Activated CD8-positive, alpha-beta memory T cell treated with anti-CD3 and anti-CD28 coated beads for 36 hours (primary cell): Measurements from ENCODE around the gene USF1. TPM values are rescaled to one million over a fixed set of nuclear protein-coding genes. Genes with fewer than 3 reads are reported as not detected.
"Not testable (repeated sequence)": the region's sequence is repeated elsewhere in the genome, so short reads cannot be mapped to it uniquely, and the experiment has no call there.

Experiments used
- CTCF ChIA-PET: fragments of 350-600 bp; sonication (Branson Sonifier 250); formaldehyde crosslinking; loops from one replicate; lab custom pipeline; 2021; ENCODE audit warnings: antibody characterized with exemption; lab: Charles Lee
- POLR2A ChIA-PET: fragments of 350-600 bp; sonication (Branson Sonifier 250); formaldehyde crosslinking; loops from one replicate; lab custom pipeline; 2021; ENCODE audit warnings: antibody characterized with exemption; lab: Charles Lee
- total RNA-seq, 2 experiments: library from RNA; stranded (reverse); gene quantifications; one replicate each; pipeline ENCODE4 v1.2.3, GENCODE V29; 2021

The USF1 gene
- total RNA-seq, 2 experiments from 2014 or later = 58.4 to 63.8 TPM

- CTCF ChIA-PET = interaction anchor here (0.8 to 2.3 kb wide), 9 partner anchors 9 to 201 kb away, joined by 3 to 6 read pairs (median 3); partner anchors contain the start of genes F11R and KLHDC9
- POLR2A ChIA-PET = interaction anchor here (1.0 to 1.7 kb wide), 5 partner anchors 9 to 95 kb away, joined by 3 to 13 read pairs (median 4); partner anchors contain the start of genes DEDD and F11R
These were observed 7.9 kb downstream of the USF1 start for GRCh38 chr1:161037661-161038522.

- ChIA-PET CTCF (interaction anchor here (0.7 to 1.7 kb wide), 5 partner anchors 12 to 64 kb away, joined by 3 to 8 read pairs (median 5); no protein-coding TSS in a partner anchor), POLR2A (no interaction called here)
These were observed 12.0 kb downstream of the USF1 start for GRCh38 chr1:161033751-161034150.

GRCh38 chr1:161032409-161032808 is 13.4 kb downstream of the USF1 start:
- POLR2A ChIA-PET = no interaction called here
- CTCF ChIA-PET = interaction anchor here (1.1 to 1.7 kb wide), 5 partner anchors 11 to 65 kb away, joined by 3 to 8 read pairs (median 4); no protein-coding TSS in a partner anchor

- CTCF ChIA-PET = interaction anchor here (1.1 kb wide), 1 partner anchor 10 kb away, joined by 3 read pairs; no protein-coding TSS in a partner anchor
These were observed 13.9 kb downstream of the USF1 start for GRCh38 chr1:161031874-161032273.

GRCh38 chr1:161029466-161029865 is 16.3 kb downstream of the USF1 start:
- POLR2A ChIA-PET, CTCF ChIA-PET: not testable (repeated sequence)

More at GRCh38 chr1:161031874-161032273, 13.9 kb downstream of the USF1 start:
- POLR2A ChIA-PET = no interaction called here

GRCh38 chr1:161026954-161027353 is 18.8 kb downstream of the USF1 start:
- CTCF ChIA-PET = interaction anchor here (0.8 to 1.7 kb wide), 3 partner anchors 12 to 71 kb away, joined by 3 to 4 read pairs (median 3); partner anchors contain the start of genes KLHDC9 and TSTD1
- POLR2A ChIA-PET = interaction anchor here (0.7 kb wide), 2 partner anchors 30 to 1949 kb away, joined by 5 to 10 read pairs; no protein-coding TSS in a partner anchor

- CTCF ChIA-PET = interaction anchor here (0.9 to 1.5 kb wide), 3 partner anchors 10 to 46 kb away, joined by 3 to 7 read pairs (median 3); no protein-coding TSS in a partner anchor
- POLR2A ChIA-PET = not testable (repeated sequence)
These were observed 23.3 kb downstream of the USF1 start for GRCh38 chr1:161022432-161022831.

GRCh38 chr1:161021970-161022353 is 23.8 kb downstream of the USF1 start:
- ChIA-PET CTCF (interaction anchor here (0.5 to 2.1 kb wide), 6 partner anchors 10 to 75 kb away, joined by 3 to 8 read pairs (median 6); no protein-coding TSS in a partner anchor), POLR2A (interaction anchor here (1.5 kb wide), 1 partner anchor 48 kb away, joined by 6 read pairs; the partner anchor contains the start of gene ARHGAP30)

- POLR2A ChIA-PET = interaction anchor here (0.7 to 1.6 kb wide), 6 partner anchors 16 to 48 kb away, joined by 3 to 6 read pairs (median 4); partner anchors contain the start of genes ARHGAP30, TSTD1 and USF1
- CTCF ChIA-PET = interaction anchor here (0.5 to 2.1 kb wide), 9 partner anchors 11 to 76 kb away, joined by 3 to 8 read pairs (median 3); no protein-coding TSS in a partner anchor
These were observed 24.4 kb downstream of the USF1 start for GRCh38 chr1:161021165-161021969.

GRCh38 chr1:161020509-161021164 is 25.1 kb downstream of the USF1 start, which contains the start of gene F11R:
TSS of gene F11R (minus strand) at chr1:161021152. CDS start at chr1:161021073, 79 bp downstream.
- POLR2A ChIA-PET = interaction anchor here (0.6 to 1.6 kb wide), 7 partner anchors 17 to 494 kb away, joined by 3 to 6 read pairs (median 4); partner anchors contain the start of genes ARHGAP30, TSTD1 and USF1
- CTCF ChIA-PET = interaction anchor here (1.1 to 2.1 kb wide), 3 partner anchors 17 to 77 kb away, joined by 3 to 8 read pairs (median 3); no protein-coding TSS in a partner anchor

- POLR2A ChIA-PET = interaction anchor here (0.6 to 1.6 kb wide), 5 partner anchors 10 to 493 kb away, joined by 3 to 4 read pairs (median 3); partner anchors contain the start of genes TSTD1 and USF1
These were observed 25.9 kb downstream of the USF1 start for GRCh38 chr1:161019751-161020495.

GRCh38 chr1:161019111-161019660 is 26.6 kb downstream of the USF1 start:
- ChIA-PET CTCF (interaction anchor here (0.6 to 2.5 kb wide), 4 partner anchors 14 to 53 kb away, joined by 3 to 7 read pairs (median 4); no protein-coding TSS in a partner anchor), POLR2A (interaction anchor here (0.5 to 0.7 kb wide), 3 partner anchors 9 to 332 kb away, joined by 4 to 7 read pairs (median 6); no protein-coding TSS in a partner anchor)

More at GRCh38 chr1:161019751-161020495, 25.9 kb downstream of the USF1 start:
- CTCF ChIA-PET = interaction anchor here (0.6 to 2.5 kb wide), 4 partner anchors 18 to 77 kb away, joined by 3 to 8 read pairs (median 4); no protein-coding TSS in a partner anchor

GRCh38 chr1:161018631-161018930 is 27.2 kb downstream of the USF1 start:
- POLR2A ChIA-PET = interaction anchor here (0.5 kb wide), 1 partner anchor 133 kb away, joined by 7 read pairs; no protein-coding TSS in a partner anchor

GRCh38 chr1:161017756-161018630 is 27.8 kb downstream of the USF1 start:
- ChIA-PET CTCF (interaction anchor here (0.6 to 2.5 kb wide), 4 partner anchors 15 to 80 kb away, joined by 3 to 7 read pairs (median 4); no protein-coding TSS in a partner anchor), POLR2A (interaction anchor here (0.5 to 0.7 kb wide), 2 partner anchors 133 to 181 kb away, joined by 3 to 7 read pairs; no protein-coding TSS in a partner anchor)

More at GRCh38 chr1:161018631-161018930, 27.2 kb downstream of the USF1 start:
- CTCF ChIA-PET = interaction anchor here (1.2 to 2.5 kb wide), 3 partner anchors 15 to 53 kb away, joined by 3 to 7 read pairs (median 5); no protein-coding TSS in a partner anchor

GRCh38 chr1:161017181-161017580 is 28.6 kb downstream of the USF1 start:
- CTCF ChIA-PET = interaction anchor here (0.6 to 2.5 kb wide), 3 partner anchors 16 to 81 kb away, joined by 3 to 7 read pairs (median 5); no protein-coding TSS in a partner anchor
- POLR2A ChIA-PET = not testable (repeated sequence)
